ENCODE measurements around the gene SMARCA5. TPM values are rescaled to one million over a fixed set of nuclear protein-coding genes. Genes with fewer than 3 reads are reported as not detected.

SMARCA5 gene
- total RNA-seq, 2 experiments from 2014 or later = 63.4 to 82.2 TPM

- H3K27ac ChIP-seq (ENCODE audit: low read depth, low read length, poor library complexity, severe bottlenecking) = no peak overlapping the region
- intact Hi-C loops (cut with micrococcal nuclease; ENCODE audit: unreplicated experiment) = no loop called here
Observed at GRCh38 chr4:143575331-143575730, 61.8 kb downstream of the SMARCA5 start.

GRCh38 chr4:143581331-143581946, 67.9 kb downstream of the SMARCA5 start:
- CTCF ChIA-PET (ENCODE audit: unreplicated experiment) = no interaction called here
- Histone ChIP-seq H3K9me3 (ENCODE audit: low read length) (no peaks in the 10 kb centered on the region), H3K27ac (ENCODE audit: low read depth, low read length, poor library complexity, severe bottlenecking) (no peak overlapping the region), H3K4me1 (ENCODE audit: insufficient read depth, low read length, poor library complexity, severe bottlenecking) (no peaks in the 10 kb centered on the region), H4K20me1 (ENCODE audit: insufficient read depth, low read length) (no peaks in the 10 kb centered on the region), H3K4me3 (ENCODE audit: low read depth, low read length, poor library complexity, severe bottlenecking) (no peak overlapping the region), H2AFZ (ENCODE audit: low read length) (no peak overlapping the region), H3K36me3 (ENCODE audit: insufficient read depth, low read length) (no peaks in the 10 kb centered on the region), H3K79me2 (ENCODE audit: insufficient read depth, low read depth, low read length) (no peaks in the 10 kb centered on the region), H3K9me2 (ENCODE audit: insufficient read depth, low read length) (no peaks in the 10 kb centered on the region), H3K4me2 (ENCODE audit: low read length) (no peak overlapping the region)
- DNase-seq (ENCODE audit: low spot score) = peak; percentile 4
- no TSS peak for BruUV-seq (replicated peaks)
- peak; percentile 41; the same call in 1 of the 2 replicates for TF ChIP-seq CTCF (conservative IDR thresholded peaks at IDR 0.05; ENCODE audit: low read length)
- TF ChIP-seq EZH2phosphoT487 (IDR thresholded peaks at IDR 0.05; ENCODE audit: borderline replicate concordance, low read depth, low read length) = no peak
- POLR2A ChIA-PET = interaction anchor here (1.3 kb wide), 1 partner anchor 12 kb away, joined by 3 read pairs; no protein-coding TSS in a partner anchor
- intact Hi-C loops (cut with micrococcal nuclease; ENCODE audit: unreplicated experiment) = no loop called here

More at GRCh38 chr4:143575331-143575730, 61.8 kb downstream of the SMARCA5 start:
- H3K4me3 ChIP-seq (ENCODE audit: low read depth, low read length, poor library complexity, severe bottlenecking) = no peak overlapping the region
- H3K36me3 ChIP-seq (ENCODE audit: insufficient read depth, low read length) = no peaks in the 10 kb centered on the region
- no peak for TF ChIP-seq EZH2phosphoT487 (IDR thresholded peaks at IDR 0.05; ENCODE audit: borderline replicate concordance, low read depth, low read length)
- no peak for TF ChIP-seq CTCF (conservative IDR thresholded peaks at IDR 0.05; ENCODE audit: low read length)
- no peaks in the 10 kb centered on the region for H3K79me2 ChIP-seq (ENCODE audit: insufficient read depth, low read depth, low read length)
- no peak for DNase-seq (ENCODE audit: low spot score)
- H4K20me1 ChIP-seq (ENCODE audit: insufficient read depth, low read length) = no peaks in the 10 kb centered on the region
- no peaks in the 10 kb centered on the region for H3K4me1 ChIP-seq (ENCODE audit: insufficient read depth, low read length, poor library complexity, severe bottlenecking)
- no TSS peak for BruUV-seq (replicated peaks)
- no peaks in the 10 kb centered on the region for H3K9me2 ChIP-seq (ENCODE audit: insufficient read depth, low read length)
- ChIA-PET POLR2A (no interaction called here), CTCF (ENCODE audit: unreplicated experiment) (no interaction called here)
- H3K4me2 ChIP-seq (ENCODE audit: low read length) = no peak overlapping the region
- H3K9me3 ChIP-seq (ENCODE audit: low read length) = no peaks in the 10 kb centered on the region
- H2AFZ ChIP-seq (ENCODE audit: low read length) = no peak overlapping the region

- Histone ChIP-seq H3K9me2 (ENCODE audit: insufficient read depth, low read length) (no peaks in the 10 kb centered on the region), H3K4me3 (ENCODE audit: low read depth, low read length, poor library complexity, severe bottlenecking) (no peak overlapping the region), H3K4me2 (ENCODE audit: low read length) (no peak overlapping the region), H3K36me3 (ENCODE audit: insufficient read depth, low read length) (no peaks in the 10 kb centered on the region), H4K20me1 (ENCODE audit: insufficient read depth, low read length) (no peaks in the 10 kb centered on the region), H3K79me2 (ENCODE audit: insufficient read depth, low read depth, low read length) (no peaks in the 10 kb centered on the region), H3K9me3 (ENCODE audit: low read length) (no peaks in the 10 kb centered on the region), H3K27ac (ENCODE audit: low read depth, low read length, poor library complexity, severe bottlenecking) (no peak overlapping the region), H3K4me1 (ENCODE audit: insufficient read depth, low read length, poor library complexity, severe bottlenecking) (no peaks in the 10 kb centered on the region), H2AFZ (ENCODE audit: low read length) (no peak overlapping the region)
- CTCF ChIA-PET (ENCODE audit: unreplicated experiment) = no interaction called here
- POLR2A ChIA-PET = no interaction called here
- no TSS peak for BruUV-seq (replicated peaks)
- no peak for DNase-seq (ENCODE audit: low spot score)
- no peak for TF ChIP-seq EZH2phosphoT487 (IDR thresholded peaks at IDR 0.05; ENCODE audit: borderline replicate concordance, low read depth, low read length)
- no peak for TF ChIP-seq CTCF (conservative IDR thresholded peaks at IDR 0.05; ENCODE audit: low read length)
- intact Hi-C loops (cut with micrococcal nuclease; ENCODE audit: unreplicated experiment) = no loop called here
Observed at GRCh38 chr4:143585548-143585947, 72.0 kb downstream of the SMARCA5 start.

Data from OCI-LY7 (cell line).